GM19397 (cell line): ENCODE data around the gene ATP2B1.

Experiments
- ATAC-seq: cut with Tn5 transposase; IDR thresholded peaks from one replicate; pipeline ENCODE4 v1.9.1; 2021; ENCODE audit warnings: mild to moderate bottlenecking, moderate library complexity; ENCODE audit not compliant: unreplicated experiment

Gene ATP2B1

GRCh38 chr12:89694542-89694941, 14.1 kb downstream of the ATP2B1 start:
- no peak for ATAC-seq

DNA sequence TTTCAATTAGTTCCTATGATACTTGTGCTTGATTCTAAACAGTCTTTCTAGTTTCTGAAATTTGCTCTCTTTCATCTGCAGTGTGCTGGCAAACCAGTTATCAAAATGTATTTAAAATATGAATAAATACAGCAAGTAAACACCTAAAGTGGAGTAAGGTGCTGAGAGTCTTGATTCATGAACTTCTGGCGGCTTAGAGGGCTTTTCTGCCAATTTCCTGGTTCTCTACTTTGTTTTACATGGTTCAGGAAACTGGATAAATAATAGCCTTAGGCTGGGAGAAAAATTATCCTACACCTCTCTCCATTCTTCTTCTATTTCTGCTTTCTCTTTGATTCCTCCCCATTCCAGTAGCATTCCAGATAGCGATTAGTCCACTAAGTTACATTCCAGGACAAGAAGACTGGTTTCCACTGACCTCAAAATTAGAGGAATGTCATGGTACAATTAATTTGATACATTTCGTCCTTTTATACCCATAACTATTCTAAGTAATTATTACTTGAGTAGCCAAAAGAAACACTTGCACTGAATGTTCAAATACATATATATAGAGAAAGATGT, 14.9 kb downstream of the ATP2B1 start:
- no peak for ATAC-seq

DNA sequence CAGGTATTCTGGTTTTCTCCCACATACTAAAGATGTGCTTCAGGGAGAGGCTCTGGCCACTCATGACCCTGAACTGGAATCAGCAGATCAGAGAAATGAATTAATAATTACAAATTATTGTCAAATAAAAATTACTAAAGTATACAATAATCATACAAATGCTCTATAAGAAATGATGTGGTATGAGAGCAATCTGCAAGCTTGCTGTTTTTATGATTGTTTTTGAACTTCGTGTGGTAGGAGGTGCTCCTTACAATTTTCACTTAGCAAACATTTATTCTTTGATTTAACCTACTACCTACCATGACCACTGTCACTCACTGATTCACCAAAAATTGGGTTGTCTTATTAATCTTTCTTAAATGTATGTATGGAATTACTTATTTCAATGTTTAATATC, 16.2 kb downstream of the ATP2B1 start:
- no peak for ATAC-seq

DNA sequence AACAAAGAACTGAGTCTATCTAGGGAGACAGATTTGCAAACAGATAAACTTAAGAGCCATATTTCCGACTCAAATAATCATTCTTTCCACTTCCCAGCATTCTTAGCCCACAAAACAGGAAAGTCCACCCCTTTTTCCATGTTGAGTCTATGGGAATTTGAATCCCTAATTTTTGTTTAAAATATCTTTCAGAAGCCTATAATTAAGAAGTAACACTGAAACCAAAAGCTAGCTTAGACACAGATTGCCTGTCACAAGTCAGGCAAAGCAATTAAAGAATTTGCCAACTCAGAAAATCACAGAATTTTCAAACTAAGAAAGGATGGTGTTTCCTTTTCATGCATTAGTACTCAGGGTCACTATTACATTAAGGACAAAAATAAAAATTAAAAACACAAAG, 17.0 kb downstream of the ATP2B1 start:
- ATAC-seq: no peak

GRCh38 chr12:89690925-89691324, 17.7 kb downstream of the ATP2B1 start:
- ATAC-seq: no peak

GRCh38 chr12:89689306-89689705, 19.3 kb downstream of the ATP2B1 start:
- ATAC-seq: no peak

- no peak for ATAC-seq
Observed at GRCh38 chr12:89686311-89686710, 22.3 kb downstream of the ATP2B1 start.

DNA sequence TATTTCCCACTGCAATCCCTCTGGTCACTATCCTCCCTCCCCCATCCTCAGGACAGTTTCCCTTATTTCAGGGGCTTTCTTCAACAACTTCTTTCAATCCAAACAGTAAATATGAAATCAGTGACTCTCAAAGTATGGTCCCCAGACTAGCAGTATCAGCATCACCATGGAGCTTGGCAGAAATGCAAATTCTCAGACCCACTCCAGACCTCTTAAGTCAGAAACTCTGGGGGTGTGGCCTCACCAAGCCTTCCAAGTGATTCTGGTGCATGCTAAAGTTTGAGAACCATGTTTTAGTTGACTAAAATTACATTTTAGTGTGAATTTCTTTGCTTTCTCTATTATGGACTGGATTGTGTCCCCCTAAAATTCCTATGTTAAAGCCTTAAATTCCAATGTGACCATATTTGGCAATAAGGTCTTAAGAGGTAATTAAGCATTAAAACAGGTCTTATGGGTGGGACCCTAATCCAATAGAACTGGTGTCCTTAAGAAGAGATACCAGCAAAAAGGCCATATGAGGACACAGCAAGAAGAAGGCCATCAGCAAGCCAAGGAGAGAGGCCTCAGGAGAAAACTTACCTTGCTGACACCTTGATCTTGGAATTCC, 23.2 kb downstream of the ATP2B1 start:
- no peak for ATAC-seq

GRCh38 chr12:89684136-89684535, 24.5 kb downstream of the ATP2B1 start:
- no peak for ATAC-seq

DNA sequence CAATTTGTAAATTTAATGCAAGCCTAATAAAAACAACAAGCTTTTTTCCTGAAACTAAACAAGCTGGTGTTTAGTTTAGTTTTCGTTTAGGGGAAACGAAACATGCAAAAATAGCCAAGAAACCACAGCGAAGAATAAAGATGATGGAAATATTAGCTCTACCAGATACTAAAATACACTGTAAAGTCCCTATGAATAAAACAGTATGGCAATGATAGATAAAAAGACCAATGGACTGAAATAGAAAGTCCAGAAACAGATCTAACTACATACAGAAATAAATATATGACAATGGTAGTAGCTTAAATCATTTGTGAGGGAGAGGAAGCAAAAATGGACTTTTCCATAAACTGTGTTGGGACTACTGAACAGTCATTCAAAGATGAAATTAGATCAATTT, 26.4 kb downstream of the ATP2B1 start:
- ATAC-seq: no peak

GRCh38 chr12:89680409-89680808, 28.2 kb downstream of the ATP2B1 start:
- ATAC-seq: no peak

- no peak for ATAC-seq
Observed at GRCh38 chr12:89679631-89680030, 29.0 kb downstream of the ATP2B1 start.

DNA sequence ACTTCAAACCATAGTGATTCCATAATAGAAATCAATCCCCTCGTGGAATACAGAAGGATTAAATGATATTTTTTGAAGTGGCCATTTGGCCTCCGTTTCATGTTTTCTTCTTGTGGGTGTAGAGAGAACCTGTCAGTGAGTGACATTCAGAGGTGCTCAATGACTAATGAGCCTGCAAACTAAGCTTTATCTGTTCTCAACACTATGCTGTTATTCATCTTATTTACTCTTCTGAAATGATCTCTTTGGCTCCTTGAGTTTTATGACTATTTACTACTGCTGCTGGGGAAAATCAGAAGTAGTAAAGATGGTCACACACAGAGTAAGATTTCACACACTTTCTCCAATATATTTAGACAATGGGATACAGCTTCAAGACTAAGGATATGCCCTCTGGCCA, 30.4 kb downstream of the ATP2B1 start:
- no peak for ATAC-seq

GRCh38 chr12:89676930-89677329, 31.7 kb downstream of the ATP2B1 start:
- ATAC-seq: no peak

DNA sequence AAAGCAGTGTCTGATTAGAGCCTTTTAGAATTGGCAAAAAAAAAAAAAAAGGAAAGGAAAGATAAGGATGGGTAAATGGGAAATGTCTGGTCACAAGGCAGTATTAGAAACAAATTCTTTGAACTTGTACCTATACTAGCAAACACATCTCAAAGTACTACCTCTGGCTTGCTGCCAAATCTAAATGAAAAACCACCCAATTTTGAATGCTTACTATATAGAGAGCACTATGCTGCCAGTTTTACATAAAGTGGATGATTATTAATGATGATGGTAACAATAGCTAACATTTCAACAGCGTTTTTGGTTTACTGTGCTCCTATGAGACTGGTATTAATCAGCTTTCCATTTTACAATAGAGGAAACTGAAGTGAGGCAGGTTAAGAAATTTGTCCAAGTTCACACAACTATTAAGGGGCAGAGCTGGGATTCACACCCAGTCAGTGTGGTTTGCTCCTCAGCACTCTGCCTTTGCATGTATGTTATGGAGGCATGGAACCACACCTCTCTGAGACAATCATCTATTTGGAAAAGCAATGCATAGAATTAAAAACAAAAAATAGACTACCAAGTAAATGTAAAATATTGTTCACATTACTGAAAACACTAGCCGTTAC, 34.2 kb downstream of the ATP2B1 start:
- no peak for ATAC-seq

GRCh38 chr12:89673603-89674002, 35.0 kb downstream of the ATP2B1 start:
- no peak for ATAC-seq

GRCh38 chr12:89672589-89672979, 36.1 kb downstream of the ATP2B1 start:
- no peak for ATAC-seq

- ATAC-seq: no peak
Observed at GRCh38 chr12:89671469-89671868, 37.2 kb downstream of the ATP2B1 start.

- ATAC-seq: no peak
Observed at GRCh38 chr12:89669197-89669596, 39.4 kb downstream of the ATP2B1 start.

DNA sequence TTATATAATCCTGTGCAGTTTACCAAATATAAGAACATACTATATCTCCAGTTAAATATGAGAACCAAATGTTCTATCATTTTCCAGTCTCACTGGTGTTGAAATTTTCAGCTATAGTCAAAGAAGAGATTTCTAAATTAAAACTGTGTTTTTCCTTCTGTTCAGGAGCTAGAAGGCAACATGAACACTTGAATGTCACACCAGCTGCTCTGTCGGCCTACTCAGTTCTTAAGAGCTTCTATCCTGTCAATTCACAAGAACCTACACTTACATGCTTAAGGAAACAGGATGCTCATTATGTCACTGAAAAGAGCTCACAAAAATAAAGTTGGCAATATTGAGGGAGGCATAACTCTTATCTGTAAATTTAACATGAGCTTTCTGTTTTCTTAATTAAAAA, 43.1 kb downstream of the ATP2B1 start:
- no peak for ATAC-seq

GRCh38 chr12:89664441-89664840, 44.2 kb downstream of the ATP2B1 start:
- no peak for ATAC-seq

DNA sequence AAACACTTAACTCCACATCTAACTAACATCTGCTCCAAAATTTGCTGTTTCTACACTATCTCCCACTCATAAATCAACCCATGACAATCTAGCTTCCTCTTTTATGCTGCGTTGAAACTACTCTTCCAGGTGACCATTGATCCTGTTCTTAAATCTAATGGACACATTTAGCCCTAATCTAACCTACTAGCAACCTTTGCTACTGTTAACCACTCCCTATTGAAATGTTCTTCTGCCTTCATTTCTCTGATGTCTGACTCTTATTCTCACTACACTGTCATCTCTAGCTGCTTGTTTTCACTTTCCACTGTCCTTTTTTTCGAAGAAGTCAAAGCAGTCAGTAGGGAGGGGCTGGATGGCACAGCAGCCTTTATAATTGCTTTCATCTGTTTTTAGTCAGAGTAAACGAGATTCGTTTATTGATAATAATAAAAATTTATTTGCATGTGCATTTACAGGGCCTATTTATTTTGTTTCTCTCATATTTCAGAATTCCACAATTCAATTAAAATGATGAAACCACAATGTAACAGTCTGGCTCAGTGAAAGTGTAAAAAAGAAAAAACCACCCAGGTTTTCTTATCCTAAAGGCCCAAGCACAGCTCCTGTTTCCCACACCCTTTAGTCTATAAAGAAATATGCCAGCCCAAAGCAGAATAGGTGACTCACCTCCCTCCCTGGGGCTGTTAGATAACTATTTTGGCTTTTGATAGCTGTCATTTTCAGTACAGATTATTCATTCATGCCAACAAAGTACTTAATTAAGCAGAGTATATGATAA, 44.9 kb downstream of the ATP2B1 start:
- ATAC-seq: peak; percentile 57
